ENCODE data around the gene ACKR1. TPM values are rescaled to one million over a fixed set of nuclear protein-coding genes. Genes with fewer than 3 reads are reported as not detected.

The ACKR1 gene
- total RNA-seq, 1 donor, result not detected

- DNase-seq (ENCODE audit: low read depth), result no peak
- TF ChIP-seq CTCF (IDR thresholded peaks at IDR 0.05; ENCODE audit: insufficient read depth, low read depth, low read length), result no peak
- no peak overlapping the region for H3K4me3 ChIP-seq (ENCODE audit: low read depth, low read length)
Observed at GRCh38 chr1:159170639-159171038, 34.0 kb upstream of the ACKR1 start.

DNA sequence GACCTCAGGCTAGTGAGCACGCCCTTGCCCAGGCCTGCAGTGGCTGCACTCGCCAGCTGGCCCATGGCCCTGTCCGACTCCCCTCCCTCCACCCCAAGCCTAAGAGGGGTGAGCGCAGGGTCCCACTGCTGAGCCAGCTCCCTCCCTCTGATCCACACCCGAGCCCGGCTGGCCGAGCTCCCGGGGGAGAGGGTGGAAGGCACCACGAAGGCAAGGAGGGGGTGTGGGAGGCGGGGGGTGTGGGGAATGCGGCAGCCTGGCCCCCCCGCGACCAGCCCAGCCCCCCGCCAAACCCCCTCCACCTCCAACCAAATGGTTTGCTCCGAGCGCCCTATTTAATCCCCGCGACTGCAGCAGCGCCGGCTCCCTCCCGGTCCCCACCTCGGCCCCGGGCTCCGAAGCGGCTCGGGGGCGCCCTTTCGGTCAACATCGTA, 33.4 kb upstream of the ACKR1 start, which contains the start of gene CADM3:
Gene CADM3 (plus strand): TSS at position 362 of the 434 bp plus-strand sequence. CDS start 151 bp downstream, outside the sequence.
- no peak for TF ChIP-seq CTCF (IDR thresholded peaks at IDR 0.05; ENCODE audit: insufficient read depth, low read depth, low read length)
- no peak within 1 kb of the TSS for H3K4me3 ChIP-seq (ENCODE audit: low read depth, low read length)
- no peak for DNase-seq (ENCODE audit: low read depth)

GRCh38 chr1:159171688-159172501, 32.8 kb upstream of the ACKR1 start:
- H3K4me3 ChIP-seq (ENCODE audit: low read depth, low read length), result no peak overlapping the region
- no peak for TF ChIP-seq CTCF (IDR thresholded peaks at IDR 0.05; ENCODE audit: insufficient read depth, low read depth, low read length)
- DNase-seq (ENCODE audit: low read depth), result no peak

DNA sequence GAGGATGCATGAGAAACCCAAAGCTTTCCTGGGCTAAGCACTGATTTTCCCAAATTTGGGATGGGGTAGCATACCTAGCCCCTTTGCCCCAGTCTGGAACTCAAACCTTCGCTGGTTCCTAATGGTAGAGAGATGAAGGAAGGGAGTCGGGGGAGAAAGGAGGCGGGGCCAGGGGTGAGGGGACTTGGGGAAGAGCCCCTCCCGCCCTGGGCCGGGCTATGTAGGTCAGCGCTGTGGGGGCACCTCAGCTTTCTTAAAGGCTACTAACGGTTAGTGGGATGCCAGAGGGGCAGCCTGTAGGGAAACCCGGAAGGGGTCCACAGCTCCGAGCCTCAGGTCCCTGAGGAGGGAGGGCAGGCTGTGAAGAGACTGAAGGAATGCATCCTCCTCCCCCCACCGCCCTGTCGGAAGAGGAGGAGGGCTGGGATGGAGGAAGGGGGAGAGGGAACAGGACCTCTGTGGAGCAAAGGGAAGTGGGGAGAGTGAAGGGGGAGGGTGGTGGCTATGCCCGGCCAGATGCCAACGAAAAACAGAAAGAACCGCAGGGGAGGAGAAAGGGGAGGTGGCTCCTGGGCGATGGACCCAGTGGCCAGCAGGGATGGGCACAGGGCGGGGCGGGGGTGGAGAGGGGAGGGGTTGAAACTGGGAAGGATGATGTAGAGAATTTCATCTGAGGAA, 31.9 kb upstream of the ACKR1 start:
- no peak overlapping the region for H3K4me3 ChIP-seq (ENCODE audit: low read depth, low read length)
- no peak for TF ChIP-seq CTCF (IDR thresholded peaks at IDR 0.05; ENCODE audit: insufficient read depth, low read depth, low read length)
- no peak for DNase-seq (ENCODE audit: low read depth)

GRCh38 chr1:159173320-159173719, 31.4 kb upstream of the ACKR1 start:
- TF ChIP-seq CTCF (IDR thresholded peaks at IDR 0.05; ENCODE audit: insufficient read depth, low read depth, low read length), result no peak
- DNase-seq (ENCODE audit: low read depth), result no peak

DNA sequence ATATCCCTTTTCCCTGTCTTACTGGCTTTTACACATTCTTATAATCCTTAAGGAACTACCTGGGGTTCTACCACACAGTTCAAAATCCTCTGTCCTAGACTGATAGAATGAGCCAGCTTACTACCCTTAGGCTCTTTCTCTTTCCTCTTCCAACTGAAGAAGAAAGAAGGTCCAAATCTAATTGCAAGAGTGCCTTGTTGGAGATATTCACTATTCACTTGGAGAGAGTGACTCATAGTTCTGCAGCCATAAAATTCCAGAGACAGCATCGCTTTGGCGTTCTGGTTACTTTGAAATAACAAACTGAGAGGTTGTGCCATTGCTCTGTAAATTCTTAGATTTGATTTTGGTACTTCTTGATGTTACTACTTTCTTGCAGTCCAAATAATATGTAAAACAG, 29.1 kb upstream of the ACKR1 start:
- TF ChIP-seq CTCF (IDR thresholded peaks at IDR 0.05; ENCODE audit: insufficient read depth, low read depth, low read length), result no peak

More at GRCh38 chr1:159173320-159173719, 31.4 kb upstream of the ACKR1 start:
- no peak overlapping the region for H3K4me3 ChIP-seq (ENCODE audit: low read depth, low read length)

More for the DNA sequence above, 29.1 kb upstream of the ACKR1 start:
- DNase-seq (ENCODE audit: low read depth), result no peak
- no peak overlapping the region for H3K4me3 ChIP-seq (ENCODE audit: low read depth, low read length)
